Ectodermal cell (in vitro differentiated cells): ENCODE measurements around the gene SDS.

Experiments
- H3K27ac ChIP-seq: 2 replicates; pipeline ENCODE4 v1.7.0; 2013; ENCODE audit warnings: mild to moderate bottlenecking, low read depth, low read length; ENCODE audit not compliant: insufficient read depth, poor library complexity, severe bottlenecking
- H3K27me3 ChIP-seq: 2 replicates; pipeline ENCODE4 v1.7.0; 2013; ENCODE audit warnings: mild to moderate bottlenecking, low read length; ENCODE audit not compliant: insufficient read depth, control insufficient read depth, poor library complexity, severe bottlenecking
- H3K36me3 ChIP-seq: one replicate; pipeline ENCODE4 v1.7.0; 2013; ENCODE audit warnings: low read length; ENCODE audit not compliant: control insufficient read depth, insufficient read depth
- H3K4me1 ChIP-seq: one replicate; pipeline ENCODE4 v1.7.0; 2013; ENCODE audit warnings: low read length; ENCODE audit not compliant: control insufficient read depth, insufficient read depth
- H3K4me3 ChIP-seq: 2 replicates; pipeline ENCODE4 v1.7.0; 2013; ENCODE audit warnings: low read depth, low read length, control low read depth; ENCODE audit not compliant: insufficient read depth
- H3K9me3 ChIP-seq: 2 replicates; pipeline ENCODE4 v1.7.0; 2013; ENCODE audit warnings: mild to moderate bottlenecking, low read length, moderate library complexity; ENCODE audit not compliant: control insufficient read depth
- WGBS, 2 experiments: methylation state at CpG; one replicate each; pipeline ENCODE4 v1.1.7; 2013; ENCODE audit warnings: missing lambda C conversion rate in 2 of 2; 5-methylcytosine and 5-hydroxymethylcytosine counted together

The SDS gene

DNA sequence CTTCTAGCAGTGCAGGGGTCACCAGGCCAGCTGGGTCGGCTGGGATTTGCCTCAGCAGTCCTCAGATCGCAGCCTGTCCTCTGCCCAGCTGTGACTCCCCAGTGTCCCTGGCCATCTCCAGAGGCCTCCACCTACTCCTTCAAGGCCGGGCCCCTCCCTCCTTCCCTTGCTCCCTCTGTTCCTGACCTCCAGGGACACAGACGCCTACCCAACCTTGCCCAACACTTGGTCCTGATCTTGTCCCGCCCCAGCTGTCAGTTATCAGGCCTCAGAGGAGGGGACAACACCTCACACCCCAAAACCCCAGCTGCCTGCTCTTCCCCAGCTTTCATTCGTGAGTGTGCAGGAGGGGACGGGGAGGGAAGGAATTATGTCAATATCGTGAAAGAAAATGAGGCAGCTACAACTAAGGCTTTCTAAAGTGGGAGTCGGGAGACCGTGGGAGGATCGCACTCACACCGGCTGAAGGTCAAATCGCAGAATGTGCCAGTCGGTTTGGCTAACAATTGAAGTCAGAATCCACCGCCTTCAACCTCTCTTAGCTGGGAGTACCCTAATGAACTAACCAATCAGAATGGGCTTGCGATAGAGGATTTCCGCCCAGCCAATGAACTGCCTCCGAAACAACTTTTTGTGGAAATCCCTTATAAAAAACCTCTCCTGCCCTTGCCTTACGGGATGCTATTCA lies 54.7 kb downstream of the SDS start:
- no peaks in the 10 kb centered on the region for H3K9me3 ChIP-seq
- no peaks in the 10 kb centered on the region for H3K27me3 ChIP-seq
- no peak overlapping the region for H3K4me3 ChIP-seq
- WGBS, 2 experiments, result 82% methylated on average over 19 of the region's 19 CpGs
- H3K27ac ChIP-seq, result no peak overlapping the region
- no peaks in the 10 kb centered on the region for H3K36me3 ChIP-seq
- peaks cover 3% of the 10 kb centered on the region for H3K4me1 ChIP-seq

DNA sequence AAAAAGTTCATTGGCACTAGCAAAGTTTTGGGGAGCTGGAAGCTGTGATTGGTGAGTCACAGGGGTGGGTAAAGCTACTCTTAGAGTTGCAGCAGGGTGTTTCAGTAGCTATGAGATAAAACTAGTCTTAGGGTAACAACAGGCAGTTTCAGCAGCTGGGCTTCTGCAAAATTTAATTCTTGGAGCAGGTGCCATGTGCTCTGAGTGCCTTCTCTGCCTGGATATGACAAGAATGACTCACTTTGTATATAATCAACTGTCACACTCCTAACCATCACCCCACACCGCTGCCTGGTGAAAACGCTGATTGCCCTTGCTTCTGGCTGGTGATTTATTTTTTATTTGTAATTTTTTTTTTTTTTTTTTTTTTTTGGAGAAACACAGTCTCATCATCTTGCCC lies 55.8 kb downstream of the SDS start:
- no peak overlapping the region for H3K4me3 ChIP-seq
- no peaks in the 10 kb centered on the region for H3K36me3 ChIP-seq
- H3K4me1 ChIP-seq, result peaks cover 3% of the 10 kb centered on the region
- no peaks in the 10 kb centered on the region for H3K9me3 ChIP-seq
- no peaks in the 10 kb centered on the region for H3K27me3 ChIP-seq
- 100% methylated on average over 1 of the region's 2 CpGs; no CpG with 5 or more reads in 1 of the 2 experiments for WGBS, 2 experiments
- no peak overlapping the region for H3K27ac ChIP-seq

DNA sequence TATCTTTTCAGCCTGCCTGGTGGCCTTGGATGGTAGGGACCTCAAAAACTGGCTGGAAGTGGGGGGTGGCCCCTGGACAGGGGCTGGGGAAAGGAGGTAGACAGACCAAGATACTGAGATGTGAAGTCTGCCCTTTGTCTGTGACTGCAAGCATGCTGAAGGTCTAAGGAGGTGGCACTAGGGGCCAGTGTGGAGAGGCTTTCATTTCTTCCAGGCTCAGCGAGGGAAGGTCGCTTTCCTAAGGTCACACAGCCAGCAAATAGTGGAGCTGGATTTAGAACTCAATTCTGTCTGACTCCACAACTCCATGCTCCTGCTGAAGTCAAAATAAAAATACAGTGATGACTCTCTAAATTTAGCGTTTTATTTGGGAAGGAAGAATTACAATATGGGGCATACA lies 56.6 kb downstream of the SDS start:
- Histone ChIP-seq H3K4me3 (no peak overlapping the region), H3K9me3 (no peaks in the 10 kb centered on the region), H3K36me3 (no peaks in the 10 kb centered on the region), H3K27me3 (no peaks in the 10 kb centered on the region), H3K27ac (no peak overlapping the region), H3K4me1 (peaks cover 3% of the 10 kb centered on the region)
- 92 to 94% methylated on average over 3 of the region's 3 CpGs for WGBS, 2 experiments

DNA sequence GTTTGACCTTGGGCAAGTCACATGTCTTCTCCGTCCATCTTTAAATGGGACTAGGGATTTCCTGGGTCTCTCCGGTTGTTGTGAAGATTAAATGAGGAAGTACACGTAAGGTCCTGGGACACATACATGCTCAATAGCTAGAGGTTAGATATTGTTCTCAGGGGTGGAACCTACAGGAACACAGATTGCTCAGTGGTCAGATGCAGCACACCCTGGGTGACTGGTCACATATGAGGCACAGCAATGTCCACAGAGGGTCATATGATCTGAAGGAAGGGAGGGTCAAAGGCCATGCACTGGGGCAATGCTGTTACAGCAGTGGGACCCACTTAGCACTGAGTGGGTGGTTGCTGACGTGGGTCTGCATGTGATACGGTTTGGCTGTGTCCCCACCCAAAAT lies 57.3 kb downstream of the SDS start:
- Histone ChIP-seq H3K9me3 (no peaks in the 10 kb centered on the region), H3K4me3 (no peak overlapping the region), H3K27me3 (no peaks in the 10 kb centered on the region), H3K36me3 (no peaks in the 10 kb centered on the region), H3K27ac (no peak overlapping the region), H3K4me1 (peaks cover 3% of the 10 kb centered on the region)
- WGBS, 2 experiments, result 93 to 95% methylated on average over 5 of the region's 5 CpGs

DNA sequence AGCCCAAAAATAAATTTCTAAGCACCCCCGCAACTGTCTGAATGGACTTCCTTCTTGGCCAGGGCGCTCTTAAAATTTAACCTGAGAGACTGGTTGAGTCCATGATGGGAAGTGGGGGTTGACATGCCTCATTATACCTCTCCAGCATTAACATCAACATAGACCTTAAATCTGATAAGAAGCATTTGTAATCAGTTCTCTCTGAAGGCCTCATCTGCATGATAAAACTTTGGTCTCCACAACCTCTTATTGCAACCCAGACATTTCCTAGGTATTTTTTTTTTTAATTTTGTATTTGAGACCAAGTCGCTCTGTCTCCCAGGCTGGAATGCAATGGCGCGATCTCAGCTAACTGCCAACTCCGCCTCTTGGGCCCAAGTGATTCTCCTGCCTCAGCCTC lies 58.4 kb downstream of the SDS start:
- Histone ChIP-seq H3K27ac (no peak overlapping the region), H3K27me3 (no peaks in the 10 kb centered on the region), H3K36me3 (no peaks in the 10 kb centered on the region), H3K4me3 (no peak overlapping the region), H3K9me3 (no peaks in the 10 kb centered on the region), H3K4me1 (peaks cover 3% of the 10 kb centered on the region)
- WGBS, 2 experiments, result 92 to 93% methylated on average over 6 of the region's 6 CpGs
